HG03039 (cell line): ENCODE data around the gene GAGE2A.
"Not testable (repeated sequence)": the region's sequence is repeated elsewhere in the genome, so short reads cannot be mapped to it uniquely, and the experiment has no call there.

ENCODE experiments used
- ATAC-seq: cut with Tn5 transposase; IDR thresholded peaks from one replicate; pipeline ENCODE4 v1.9.1; 2021; ENCODE audit warnings: mild to moderate bottlenecking, moderate library complexity; ENCODE audit not compliant: unreplicated experiment

The GAGE2A gene, protein sequence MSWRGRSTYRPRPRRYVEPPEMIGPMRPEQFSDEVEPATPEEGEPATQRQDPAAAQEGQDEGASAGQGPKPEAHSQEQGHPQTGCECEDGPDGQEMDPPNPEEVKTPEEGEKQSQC

DNA sequence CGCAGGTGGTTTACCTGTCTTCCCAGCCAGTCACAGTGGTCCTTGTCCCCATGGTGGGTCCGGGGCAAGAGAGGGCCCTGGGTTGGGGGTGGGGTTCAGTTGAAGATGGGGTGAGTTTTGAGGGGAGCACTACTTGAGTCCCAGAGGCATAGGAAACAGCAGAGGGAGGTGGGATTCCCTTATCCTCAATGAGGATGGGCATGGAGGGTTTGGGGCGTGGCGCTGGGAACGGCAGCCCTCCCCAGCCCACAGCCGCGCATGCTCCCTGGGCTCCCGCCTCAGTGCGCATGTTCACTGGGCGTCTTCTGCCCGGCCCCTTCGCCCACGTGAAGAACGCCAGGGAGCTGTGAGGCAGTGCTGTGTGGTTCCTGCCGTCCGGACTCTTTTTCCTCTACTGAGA lies at the start of gene GAGE2A:
GAGE2A (plus strand) TSS at position 301 of the 400 bp plus-strand sequence. CDS start 1,155 bp downstream, outside the sequence.
- ATAC-seq: not testable (repeated sequence)

DNA sequence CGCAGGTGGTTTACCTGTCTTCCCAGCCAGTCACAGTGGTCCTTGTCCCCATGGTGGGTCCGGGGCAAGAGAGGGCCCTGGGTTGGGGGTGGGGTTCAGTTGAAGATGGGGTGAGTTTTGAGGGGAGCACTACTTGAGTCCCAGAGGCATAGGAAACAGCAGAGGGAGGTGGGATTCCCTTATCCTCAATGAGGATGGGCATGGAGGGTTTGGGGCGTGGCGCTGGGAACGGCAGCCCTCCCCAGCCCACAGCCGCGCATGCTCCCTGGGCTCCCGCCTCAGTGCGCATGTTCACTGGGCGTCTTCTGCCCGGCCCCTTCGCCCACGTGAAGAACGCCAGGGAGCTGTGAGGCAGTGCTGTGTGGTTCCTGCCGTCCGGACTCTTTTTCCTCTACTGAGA lies 47.9 kb upstream of the GAGE2A start, which contains the start of gene GAGE12D:
GAGE12D (plus strand) TSS at position 301 of the 400 bp plus-strand sequence. CDS start 1,155 bp downstream, outside the sequence.
- not testable (repeated sequence) for ATAC-seq

DNA sequence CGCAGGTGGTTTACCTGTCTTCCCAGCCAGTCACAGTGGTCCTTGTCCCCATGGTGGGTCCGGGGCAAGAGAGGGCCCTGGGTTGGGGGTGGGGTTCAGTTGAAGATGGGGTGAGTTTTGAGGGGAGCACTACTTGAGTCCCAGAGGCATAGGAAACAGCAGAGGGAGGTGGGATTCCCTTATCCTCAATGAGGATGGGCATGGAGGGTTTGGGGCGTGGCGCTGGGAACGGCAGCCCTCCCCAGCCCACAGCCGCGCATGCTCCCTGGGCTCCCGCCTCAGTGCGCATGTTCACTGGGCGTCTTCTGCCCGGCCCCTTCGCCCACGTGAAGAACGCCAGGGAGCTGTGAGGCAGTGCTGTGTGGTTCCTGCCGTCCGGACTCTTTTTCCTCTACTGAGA lies 38.3 kb upstream of the GAGE2A start, which contains the start of gene GAGE12E:
GAGE12E (plus strand) TSS at position 301 of the 400 bp plus-strand sequence. CDS start 1,155 bp downstream, outside the sequence.
- not testable (repeated sequence) for ATAC-seq

DNA sequence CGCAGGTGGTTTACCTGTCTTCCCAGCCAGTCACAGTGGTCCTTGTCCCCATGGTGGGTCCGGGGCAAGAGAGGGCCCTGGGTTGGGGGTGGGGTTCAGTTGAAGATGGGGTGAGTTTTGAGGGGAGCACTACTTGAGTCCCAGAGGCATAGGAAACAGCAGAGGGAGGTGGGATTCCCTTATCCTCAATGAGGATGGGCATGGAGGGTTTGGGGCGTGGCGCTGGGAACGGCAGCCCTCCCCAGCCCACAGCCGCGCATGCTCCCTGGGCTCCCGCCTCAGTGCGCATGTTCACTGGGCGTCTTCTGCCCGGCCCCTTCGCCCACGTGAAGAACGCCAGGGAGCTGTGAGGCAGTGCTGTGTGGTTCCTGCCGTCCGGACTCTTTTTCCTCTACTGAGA lies 28.8 kb upstream of the GAGE2A start, which contains the start of gene GAGE12F:
GAGE12F (plus strand) TSS at position 301 of the 400 bp plus-strand sequence. CDS start 1,155 bp downstream, outside the sequence.
- not testable (repeated sequence) for ATAC-seq

DNA sequence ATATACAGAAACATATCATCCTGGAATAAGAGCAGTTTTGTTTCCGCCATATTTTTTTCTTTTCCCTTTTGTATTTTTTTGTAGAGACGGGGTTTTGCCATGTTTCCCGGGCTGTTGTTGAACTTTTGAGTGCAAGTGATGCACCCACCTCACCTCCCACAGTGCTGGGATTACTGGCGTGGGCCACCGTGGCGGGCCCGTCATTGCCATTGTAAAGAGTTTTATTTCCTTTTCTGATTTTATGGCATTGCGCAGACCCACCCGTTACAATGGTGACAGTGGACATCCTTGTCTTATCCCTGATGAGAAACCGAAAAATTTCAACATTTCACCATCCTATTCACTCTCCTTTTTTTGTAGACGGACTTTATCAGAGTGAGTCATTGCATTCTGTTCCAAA lies 20.6 kb upstream of the GAGE2A start:
- not testable (repeated sequence) for ATAC-seq

DNA sequence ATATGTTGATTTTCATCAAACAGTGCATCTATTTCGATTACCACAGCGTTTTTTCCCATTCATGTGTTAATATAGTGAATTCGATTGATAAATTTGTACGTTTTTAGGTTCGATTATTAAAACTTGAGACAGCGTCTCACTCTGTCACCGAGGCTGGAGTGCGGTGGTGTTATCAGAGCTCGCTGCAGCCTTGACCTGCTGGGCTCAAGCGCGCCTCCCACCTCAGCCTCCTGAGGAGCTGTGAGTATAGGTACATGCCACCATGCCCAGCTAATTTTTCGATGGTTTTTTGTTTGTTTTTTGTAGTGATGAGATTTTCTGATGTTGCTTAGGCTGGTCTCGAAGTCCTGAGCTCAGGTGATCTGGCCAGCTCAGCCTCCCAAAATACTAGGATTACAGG lies 20.1 kb upstream of the GAGE2A start:
- not testable (repeated sequence) for ATAC-seq

DNA sequence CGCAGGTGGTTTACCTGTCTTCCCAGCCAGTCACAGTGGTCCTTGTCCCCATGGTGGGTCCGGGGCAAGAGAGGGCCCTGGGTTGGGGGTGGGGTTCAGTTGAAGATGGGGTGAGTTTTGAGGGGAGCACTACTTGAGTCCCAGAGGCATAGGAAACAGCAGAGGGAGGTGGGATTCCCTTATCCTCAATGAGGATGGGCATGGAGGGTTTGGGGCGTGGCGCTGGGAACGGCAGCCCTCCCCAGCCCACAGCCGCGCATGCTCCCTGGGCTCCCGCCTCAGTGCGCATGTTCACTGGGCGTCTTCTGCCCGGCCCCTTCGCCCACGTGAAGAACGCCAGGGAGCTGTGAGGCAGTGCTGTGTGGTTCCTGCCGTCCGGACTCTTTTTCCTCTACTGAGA lies 19.2 kb upstream of the GAGE2A start, which contains the start of gene GAGE12G:
GAGE12G (plus strand) TSS at position 301 of the 400 bp plus-strand sequence. CDS start 1,155 bp downstream, outside the sequence.
- not testable (repeated sequence) for ATAC-seq

DNA sequence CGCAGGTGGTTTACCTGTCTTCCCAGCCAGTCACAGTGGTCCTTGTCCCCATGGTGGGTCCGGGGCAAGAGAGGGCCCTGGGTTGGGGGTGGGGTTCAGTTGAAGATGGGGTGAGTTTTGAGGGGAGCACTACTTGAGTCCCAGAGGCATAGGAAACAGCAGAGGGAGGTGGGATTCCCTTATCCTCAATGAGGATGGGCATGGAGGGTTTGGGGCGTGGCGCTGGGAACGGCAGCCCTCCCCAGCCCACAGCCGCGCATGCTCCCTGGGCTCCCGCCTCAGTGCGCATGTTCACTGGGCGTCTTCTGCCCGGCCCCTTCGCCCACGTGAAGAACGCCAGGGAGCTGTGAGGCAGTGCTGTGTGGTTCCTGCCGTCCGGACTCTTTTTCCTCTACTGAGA lies 9.6 kb upstream of the GAGE2A start, which contains the start of gene GAGE12H:
GAGE12H (plus strand) TSS at position 301 of the 400 bp plus-strand sequence. CDS start 1,155 bp downstream, outside the sequence.
- ATAC-seq: not testable (repeated sequence)

DNA sequence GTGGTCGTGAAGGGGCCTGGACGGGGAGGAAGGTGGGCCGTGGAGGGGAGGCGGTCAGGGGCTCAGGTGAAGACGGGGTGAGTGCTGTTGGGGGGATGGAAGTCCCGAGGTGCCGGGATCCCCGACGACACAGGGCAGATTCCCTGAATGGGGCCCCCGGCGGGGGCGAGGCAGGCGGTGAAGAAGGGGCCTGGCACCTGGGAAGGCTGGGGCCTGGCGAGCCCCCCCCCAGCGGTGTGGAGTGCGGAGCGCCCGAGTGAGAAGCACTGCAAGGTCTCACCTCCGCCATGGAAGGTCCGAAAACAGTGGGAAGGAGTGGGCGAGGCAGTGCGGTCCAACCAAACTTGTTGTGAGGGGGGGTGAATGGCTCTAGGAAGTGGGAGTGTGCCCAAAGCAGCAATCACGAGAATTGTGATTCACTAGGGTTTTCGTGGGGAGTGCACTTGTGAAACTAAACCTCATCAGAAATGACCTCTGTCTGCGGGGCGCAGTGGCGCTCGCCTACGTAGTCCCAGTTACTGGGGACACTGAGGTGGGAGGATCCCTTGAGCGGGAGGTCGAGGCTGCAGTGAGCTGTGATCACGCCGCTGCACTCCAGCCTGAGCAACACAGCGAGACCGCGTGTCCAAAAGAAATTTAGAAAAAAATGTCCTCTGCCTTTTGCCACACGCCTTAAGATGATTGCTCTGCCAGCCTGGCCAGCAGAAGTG lies 628 bp downstream of the GAGE2A start:
- not testable (repeated sequence) for ATAC-seq

DNA sequence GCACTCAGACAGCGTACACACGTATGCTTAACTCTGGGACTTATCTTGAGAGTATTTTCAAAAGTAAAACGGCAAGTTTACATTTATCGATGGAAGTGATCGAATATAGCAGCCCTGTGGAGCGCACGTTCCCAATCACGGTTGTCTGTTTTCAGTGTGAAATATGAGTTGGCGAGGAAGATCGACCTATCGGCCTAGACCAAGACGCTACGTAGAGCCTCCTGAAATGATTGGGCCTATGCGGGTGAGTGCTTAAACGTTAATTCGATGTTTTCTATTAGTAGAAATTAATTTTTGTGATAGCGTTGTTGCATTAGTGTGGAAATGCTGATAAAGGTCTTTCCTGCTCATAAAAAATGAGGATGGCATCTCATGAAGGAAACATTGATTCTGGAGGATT lies 1.2 kb downstream of the GAGE2A start:
- ATAC-seq: not testable (repeated sequence)

DNA sequence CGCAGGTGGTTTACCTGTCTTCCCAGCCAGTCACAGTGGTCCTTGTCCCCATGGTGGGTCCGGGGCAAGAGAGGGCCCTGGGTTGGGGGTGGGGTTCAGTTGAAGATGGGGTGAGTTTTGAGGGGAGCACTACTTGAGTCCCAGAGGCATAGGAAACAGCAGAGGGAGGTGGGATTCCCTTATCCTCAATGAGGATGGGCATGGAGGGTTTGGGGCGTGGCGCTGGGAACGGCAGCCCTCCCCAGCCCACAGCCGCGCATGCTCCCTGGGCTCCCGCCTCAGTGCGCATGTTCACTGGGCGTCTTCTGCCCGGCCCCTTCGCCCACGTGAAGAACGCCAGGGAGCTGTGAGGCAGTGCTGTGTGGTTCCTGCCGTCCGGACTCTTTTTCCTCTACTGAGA lies 9.4 kb downstream of the GAGE2A start, which contains the start of gene GAGE1:
GAGE1 (plus strand) TSS at position 301 of the 400 bp plus-strand sequence. CDS start 1,155 bp downstream, outside the sequence.
- not testable (repeated sequence) for ATAC-seq

DNA sequence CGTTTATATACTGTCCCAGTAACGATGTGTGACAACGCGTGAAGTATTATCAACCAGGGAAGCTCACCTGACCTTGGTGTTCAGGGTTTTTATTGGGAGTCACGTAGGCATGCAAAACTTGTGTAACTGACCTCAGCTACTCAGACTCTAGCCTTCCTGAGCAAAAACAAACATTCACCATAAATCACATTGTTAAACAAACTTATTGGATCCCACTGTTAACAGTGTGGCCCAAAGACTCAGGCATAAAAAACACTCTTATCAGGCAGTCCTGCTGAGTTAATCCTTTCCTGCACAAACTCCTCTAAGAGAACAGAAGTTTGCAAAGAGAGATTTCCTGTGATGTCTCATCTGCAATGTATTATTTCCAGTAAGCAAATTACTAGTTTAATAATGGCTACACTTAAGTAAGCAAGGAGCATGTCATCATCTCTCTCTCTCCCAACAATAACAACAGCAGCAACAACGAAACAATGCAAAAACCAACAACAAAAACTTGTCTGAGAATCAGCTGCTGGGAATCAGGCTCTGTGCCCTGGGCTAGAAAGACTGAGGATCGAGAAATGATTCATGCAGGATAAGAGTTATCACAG lies 21.5 kb downstream of the GAGE2A start:
- no peak for ATAC-seq

DNA sequence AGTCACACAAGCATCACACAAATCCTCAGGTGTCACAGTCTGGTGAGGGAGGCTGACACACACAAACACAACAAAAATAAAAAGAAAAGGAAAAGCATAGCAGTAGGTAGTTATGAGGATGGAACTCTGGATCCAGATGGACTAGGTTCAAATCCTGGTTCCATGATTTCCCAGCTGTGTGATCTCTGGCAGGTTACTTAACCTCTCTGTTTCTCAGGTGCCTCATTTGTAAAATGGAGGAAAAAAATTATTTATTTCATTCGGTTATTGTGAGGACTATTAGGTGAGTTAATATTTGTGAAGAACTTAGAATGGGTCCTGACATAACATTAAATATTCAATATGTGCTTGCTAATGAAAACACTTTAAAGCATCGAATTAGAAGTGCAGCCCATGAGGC lies 29.3 kb downstream of the GAGE2A start:
- no peak for ATAC-seq

DNA sequence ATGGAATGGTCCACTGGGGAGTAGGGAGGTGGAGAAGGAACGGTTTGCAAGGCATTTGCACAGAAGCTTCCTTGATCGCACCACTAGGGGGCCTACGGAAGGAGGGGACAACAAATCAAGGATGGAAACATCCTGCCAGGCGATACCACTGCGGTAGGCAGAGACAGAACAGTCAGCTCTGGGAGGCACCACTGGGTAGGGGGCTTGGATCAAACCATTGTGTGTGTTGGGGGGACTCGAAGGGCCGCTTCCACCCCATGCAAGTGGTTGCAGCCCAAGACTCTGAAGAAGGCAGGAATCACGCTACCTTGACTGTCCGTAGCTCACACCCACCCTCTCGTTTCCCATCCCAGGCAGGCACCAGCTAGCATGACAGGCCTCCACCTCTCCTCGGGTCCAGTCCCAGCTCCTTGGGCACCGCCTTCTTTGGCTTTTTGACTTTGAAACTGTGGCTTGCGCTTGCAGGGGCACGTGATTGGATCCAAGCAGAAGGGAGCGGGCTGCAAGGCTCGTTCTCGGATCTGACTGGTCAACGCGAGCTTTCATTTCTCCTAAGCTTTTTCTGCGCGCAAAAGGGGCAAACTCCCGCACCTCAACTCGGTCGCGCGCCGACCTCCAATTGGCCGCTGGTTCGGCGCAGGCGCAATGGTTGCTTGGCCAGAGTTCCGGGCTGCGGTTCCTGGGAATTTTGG lies 37.9 kb downstream of the GAGE2A start:
- no peak for ATAC-seq

DNA sequence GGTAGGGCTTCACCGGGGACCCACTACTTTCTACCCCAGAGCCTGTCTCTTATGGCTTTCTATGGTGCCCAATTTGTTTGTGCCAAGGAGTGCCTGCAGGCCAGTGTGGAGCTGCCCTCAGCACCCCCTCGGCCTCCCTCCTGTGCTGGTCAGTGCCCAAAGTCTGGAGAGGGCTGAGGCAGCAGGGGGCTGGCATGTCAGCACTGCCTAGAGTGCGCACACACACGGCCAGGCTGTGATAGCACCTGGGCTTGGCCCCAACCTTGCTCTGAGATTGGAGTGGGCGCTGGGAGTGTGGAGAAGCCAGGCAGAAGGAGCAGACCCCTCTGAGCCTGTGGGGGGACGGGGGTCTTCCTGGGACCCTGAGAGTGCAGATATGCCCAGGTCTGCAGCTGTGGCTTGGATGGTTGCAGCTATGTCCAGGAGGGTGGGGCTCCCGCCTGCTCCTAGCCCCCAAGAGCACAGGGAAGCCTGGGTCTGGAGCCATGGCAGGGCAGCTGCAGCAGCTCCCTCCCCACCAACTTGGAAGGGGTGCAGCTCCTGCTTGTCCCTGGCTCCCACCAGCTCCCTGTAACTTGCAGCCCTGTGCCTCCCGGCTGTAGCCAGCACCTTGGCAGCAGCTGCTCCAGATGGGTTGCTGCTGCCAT lies 55.8 kb downstream of the GAGE2A start:
- no peak for ATAC-seq
